IMR-90 (cell line): Measurements from ENCODE around the gene WDFY2. TPM values are rescaled to one million over a fixed set of nuclear protein-coding genes. Genes with fewer than 3 reads are reported as not detected.

ENCODE experiments used
- ATAC-seq: fragments of 200-7000 bp; cut with Tn5 transposase; 2 replicates; pipeline ENCODE4 v1.9.1; 2020; ENCODE audit warnings: low read depth, mild to moderate bottlenecking, moderate library complexity
- BruUV-seq: library from RNA; stranded (reverse); fragments of 400-500 nt; replicated peaks from 2 replicates; lab custom pipeline; 2021; lab: Mats Ljungman, UMichigan
- CTCF ChIA-PET: fragments of 300-600 bp; formaldehyde crosslinking; extraction: SDS; loops from one replicate; lab custom pipeline; 2021; ENCODE audit warnings: antibody characterized with exemption; lab: Yijun Ruan, JAX
- POLR2A ChIA-PET: fragments of 300-600 bp; sonication (Branson Sonifier 250); formaldehyde crosslinking; loops from one replicate; lab custom pipeline; 2022; ENCODE audit warnings: antibody characterized with exemption; ENCODE audit not compliant: unreplicated experiment; lab: Charles Lee
- DNase-seq: peaks from one replicate; pipeline ENCODE4 v3.0.0; 2013
- H2AFZ ChIP-seq: replicated peaks from 2 replicates; pipeline ENCODE3; 2013; ENCODE audit warnings: low read length, mild to moderate bottlenecking; ENCODE audit not compliant: poor library complexity
- H2AK5ac ChIP-seq: 2 replicates; pipeline ENCODE4 v1.6.1; 2013; ENCODE audit warnings: low read depth, low read length, inconsistent platforms
- H2AK9ac ChIP-seq: replicated peaks from 2 replicates; pipeline ENCODE3; 2013; ENCODE audit warnings: mild to moderate bottlenecking, low read depth, low read length, moderate library complexity; ENCODE audit not compliant: poor library complexity
- H2BK120ac ChIP-seq: 2 replicates; pipeline ENCODE4 v1.6.1; 2013; ENCODE audit warnings: low read depth, low read length, inconsistent platforms
- H2BK15ac ChIP-seq: 3 replicates; pipeline ENCODE4 v1.6.1; 2013; ENCODE audit warnings: low read depth, low read length, inconsistent platforms
- H2BK20ac ChIP-seq: 2 replicates; pipeline ENCODE4 v1.6.1; 2013; ENCODE audit warnings: low read depth, mild to moderate bottlenecking, inconsistent platforms, low read length, moderate library complexity
- H2BK5ac ChIP-seq: 2 replicates; pipeline ENCODE4 v1.6.1; 2013; ENCODE audit warnings: mild to moderate bottlenecking, low read depth, low read length, inconsistent platforms; ENCODE audit not compliant: poor library complexity, severe bottlenecking
- H3K14ac ChIP-seq: replicated peaks from 2 replicates; pipeline ENCODE4 v1.6.1; 2013; ENCODE audit warnings: low read depth, low read length, inconsistent platforms
- H3K18ac ChIP-seq: 2 replicates; pipeline ENCODE4 v1.6.1; 2013; ENCODE audit warnings: low read depth, low read length, control low read depth
- H3K23ac ChIP-seq: 2 replicates; pipeline ENCODE4 v1.6.1; 2013; ENCODE audit warnings: low read depth, low read length, inconsistent platforms
- H3K27ac ChIP-seq: 2 replicates; pipeline ENCODE4 v1.5.1; 2013; ENCODE audit warnings: mild to moderate bottlenecking, control low read depth, low read length; ENCODE audit not compliant: insufficient read depth
- H3K27me3 ChIP-seq: 2 replicates; pipeline ENCODE4 v1.6.1; 2013; ENCODE audit warnings: low read length; ENCODE audit not compliant: control insufficient read depth, insufficient read depth
- H3K36me3 ChIP-seq: 2 replicates; pipeline ENCODE4 v1.6.1; 2013; ENCODE audit warnings: low read length, mixed read lengths; ENCODE audit not compliant: control insufficient read depth, insufficient read depth
- H3K4ac ChIP-seq: 2 replicates; pipeline ENCODE4 v1.6.1; 2013; ENCODE audit warnings: low read depth, low read length, inconsistent platforms
- H3K4me1 ChIP-seq: 2 replicates; pipeline ENCODE4 v1.6.1; 2013; ENCODE audit warnings: low read length, mixed read lengths; ENCODE audit not compliant: control insufficient read depth, insufficient read depth
- H3K4me2 ChIP-seq: 2 replicates; pipeline ENCODE4 v1.6.1; 2013; ENCODE audit warnings: low read depth, mild to moderate bottlenecking, control low read depth, low read length, moderate library complexity
- H3K4me3 ChIP-seq: 2 replicates; pipeline ENCODE4 v1.5.1; 2013; ENCODE audit warnings: low read depth, mild to moderate bottlenecking, control low read depth, low read length, moderate library complexity; ENCODE audit not compliant: insufficient read depth
- H3K56ac ChIP-seq: 2 replicates; pipeline ENCODE4 v1.6.1; 2013; ENCODE audit warnings: low read length, inconsistent platforms; ENCODE audit not compliant: insufficient read depth; ENCODE audit errors: extremely low read depth
- H3K79me1 ChIP-seq, 2 experiments: 2 replicates each; pipeline ENCODE4 v1.6.1; 2013; ENCODE audit warnings: low read length in 2 of 2, inconsistent platforms in 1 of 2, low read depth in 1 of 2
- H3K9ac ChIP-seq: 2 replicates; pipeline ENCODE4 v1.6.1; 2013; ENCODE audit warnings: low read depth, low read length, control low read depth
- H3K9me1 ChIP-seq: 2 replicates; pipeline ENCODE4 v1.6.1; 2013; ENCODE audit warnings: low read length, inconsistent platforms; ENCODE audit not compliant: insufficient read depth
- H3K9me3 ChIP-seq: 2 replicates; pipeline ENCODE4 v1.6.1; 2013; ENCODE audit warnings: low read length; ENCODE audit not compliant: control insufficient read depth, insufficient read depth
- H4K20me1 ChIP-seq: 2 replicates; pipeline ENCODE4 v1.6.1; 2013; ENCODE audit warnings: low read length, inconsistent platforms; ENCODE audit not compliant: insufficient read depth
- H4K5ac ChIP-seq: 2 replicates; pipeline ENCODE4 v1.6.1; 2013; ENCODE audit warnings: mild to moderate bottlenecking, low read depth, low read length, control low read depth
- H4K8ac ChIP-seq, 2 experiments: 2 replicates each; pipeline ENCODE4 v1.6.1; 2013; ENCODE audit warnings: low read depth in 2 of 2, low read length in 2 of 2, control low read depth in 1 of 2, inconsistent platforms in 1 of 2
- H4K91ac ChIP-seq: 2 replicates; pipeline ENCODE4 v1.6.1; 2013; ENCODE audit warnings: low read depth, low read length, inconsistent platforms; ENCODE audit not compliant: insufficient read depth
- CEBPB ChIP-seq: IDR thresholded peaks from 2 replicates; pipeline ENCODE4 v1.6.1; 2012; ENCODE audit warnings: low read depth, low read length, improper control_type of control experiment
- ELK1 ChIP-seq: fragments of 150-350 bp; IDR thresholded peaks from 2 replicates; pipeline ENCODE4 v1.6.1; 2016; ENCODE audit warnings: low read depth, mild to moderate bottlenecking, low read length, moderate library complexity, borderline replicate concordance
- MAFK ChIP-seq: IDR thresholded peaks from 2 replicates; pipeline ENCODE4 v1.6.1; 2012; ENCODE audit warnings: low read depth, low read length, improper control_type of control experiment
- MXI1 ChIP-seq: IDR thresholded peaks from 2 replicates; pipeline ENCODE4 v1.6.1; 2012; ENCODE audit warnings: low read depth, mild to moderate bottlenecking, low read length, moderate library complexity, borderline replicate concordance
- USF2 ChIP-seq: fragments of 150-350 bp; IDR thresholded peaks from 2 replicates; pipeline ENCODE4 v1.6.1; 2017; ENCODE audit warnings: mild to moderate bottlenecking, antibody characterized with exemption, low read length, low read depth
- WGBS, 2 experiments: methylation state at CpG; one replicate each; pipeline versions ENCODE4 v1.1.5 to v1.1.7; 2013; ENCODE audit warnings: missing lambda C conversion rate in 2 of 2; ENCODE audit not compliant: insufficient read length in 1 of 2; ENCODE audit errors: extremely low coverage in 2 of 2; 5-methylcytosine and 5-hydroxymethylcytosine counted together
- dilution Hi-C: fragments of 300-500 bp; cut with HindIII; formaldehyde crosslinking; loops from one replicate; pipeline ENCODE4 v1.14.3; 2018; ENCODE audit warnings: low sequenced_read_pairs; ENCODE audit not compliant: unreplicated experiment
- in situ Hi-C: fragments of 300-500 bp; cut with MboI; formaldehyde crosslinking; loops from 3 replicates; pipeline ENCODE4 v1.14.3; 2019; ENCODE audit warnings: low sequenced_read_pairs, inconsistent platforms, mixed read lengths
- intact Hi-C: fragments of 100-400 bp; cut with micrococcal nuclease; formaldehyde crosslinking; loops from 2 replicates; pipeline ENCODE4 v1.10.0; 2022
- polyA plus RNA-seq, 3 experiments: library from polyadenylated mRNA; depleted of rRNA; stranded (reverse); fragments of >200 nt; gene quantifications; 2 replicates each; pipeline ENCODE4 v1.2.3, GENCODE V29; 2012; ENCODE audit warnings: low replicate concordance in 1 of 3
- total RNA-seq: library from RNA; depleted of rRNA; stranded (reverse); fragments of >200 nt; gene quantifications from 2 replicates; pipeline ENCODE4 v1.2.3, GENCODE V29; 2012

The WDFY2 gene
- total and polyA plus RNA-seq, 2 of the 4 experiments (the other 2 are of a cell fraction): 4.3 to 5.4 TPM

GRCh38 chr13:51756651-51757050 lies 172.4 kb downstream of the WDFY2 start:
- H3K4me1 ChIP-seq: peaks cover 4% of the 10 kb centered on the region; the same call in 1 of the 2 replicates
- H4K91ac ChIP-seq: no peak overlapping the region
- DNase-seq (no peak), ATAC-seq (no peak)
- no peak overlapping the region for H2AK9ac ChIP-seq
- no peak overlapping the region for H3K23ac ChIP-seq
- H3K4ac ChIP-seq: no peak overlapping the region
- dilution Hi-C loops (no loop called here), in situ Hi-C loops (no loop called here), intact Hi-C loops (no loop called here)
- no peak overlapping the region for H2BK20ac ChIP-seq
- whole genome bisulfite sequencing, 2 experiments: no CpG with 5 or more reads among the region's 2 CpGs
- no peak overlapping the region for H3K4me3 ChIP-seq
- no peak overlapping the region for H3K9ac ChIP-seq
- no peak overlapping the region for H3K18ac ChIP-seq
- BruUV-seq: no TSS peak
- H2BK15ac ChIP-seq: no peak overlapping the region
- no peaks in the 10 kb centered on the region for H4K20me1 ChIP-seq
- H2BK5ac ChIP-seq: no peak overlapping the region
- H4K8ac ChIP-seq: no peak overlapping the region
- ChIA-PET POLR2A (no interaction called here), CTCF (interaction anchor here (1.1 kb wide), 1 partner anchor 42 kb away, joined by 3 read pairs; no protein-coding TSS in a partner anchor)
- no peak overlapping the region for H3K56ac ChIP-seq
- H2AK5ac ChIP-seq: no peak overlapping the region
- no peak overlapping the region for H3K27ac ChIP-seq
- H3K4me2 ChIP-seq: no peak overlapping the region
- no peaks in the 10 kb centered on the region for H3K9me3 ChIP-seq
- TF ChIP-seq MXI1 (no peak), CEBPB (no peak), ELK1 (no peak), MAFK (no peak), USF2 (no peak)
- H3K36me3 ChIP-seq: peaks cover 22% of the 10 kb centered on the region
- H4K5ac ChIP-seq: no peak overlapping the region
- no peak overlapping the region for H3K14ac ChIP-seq
- H2AFZ ChIP-seq: no peak overlapping the region
- peaks cover 8 to 13% of the 10 kb centered on the region in 2 experiments; a peak in 3 of 4 replicates for H3K79me1 ChIP-seq
- H3K9me1 ChIP-seq: peaks cover 12% of the 10 kb centered on the region
- H3K27me3 ChIP-seq: no peaks in the 10 kb centered on the region
- no peak overlapping the region for H2BK120ac ChIP-seq
